Astrocyte (in vitro differentiated cells and primary cell): Measurements from ENCODE around the gene IL12RB2. TPM values are rescaled to one million over a fixed set of nuclear protein-coding genes. Genes with fewer than 3 reads are reported as not detected.

ENCODE experiments used
- DNase-seq: peaks from one replicate; pipeline ENCODE4 v3.0.0-alpha.2; 2010; ENCODE audit warnings: low read depth
- FAIRE-seq: peaks from 2 replicates; lab custom pipeline; 2011; peaks lifted over from hg19 to GRCh38; lab: Jason Lieb, UNC
- H2AFZ ChIP-seq: 2 replicates; pipeline ENCODE4 v1.6.0; 2012; ENCODE audit warnings: low read depth, low read length, inconsistent platforms
- H3K27ac ChIP-seq: 2 replicates; pipeline ENCODE4 v1.5.1; 2011; ENCODE audit warnings: low read depth, low read length, inconsistent platforms
- H3K27me3 ChIP-seq: 2 replicates; pipeline ENCODE4 v1.6.0; 2011; ENCODE audit warnings: low read length, inconsistent platforms; ENCODE audit not compliant: insufficient read depth
- H3K36me3 ChIP-seq: 2 replicates; pipeline ENCODE4 v1.5.1; 2011; ENCODE audit warnings: low read length, inconsistent platforms; ENCODE audit not compliant: insufficient read depth
- H3K4me1 ChIP-seq: 2 replicates; pipeline ENCODE4 v1.5.1; 2011; ENCODE audit warnings: low read length, inconsistent platforms; ENCODE audit not compliant: insufficient read depth
- H3K4me2 ChIP-seq: 2 replicates; pipeline ENCODE4 v1.6.0; 2012; ENCODE audit warnings: low read length, inconsistent platforms
- H3K4me3 ChIP-seq: 2 replicates; pipeline ENCODE4 v1.5.1; 2011; ENCODE audit warnings: low read depth, mild to moderate bottlenecking, low read length, inconsistent platforms; ENCODE audit not compliant: insufficient read depth
- H3K79me2 ChIP-seq: 2 replicates; pipeline ENCODE4 v1.6.0; 2012; ENCODE audit warnings: mild to moderate bottlenecking, low read length, inconsistent platforms; ENCODE audit not compliant: insufficient read depth
- H3K9ac ChIP-seq: 2 replicates; pipeline ENCODE4 v1.6.0; 2012; ENCODE audit warnings: mild to moderate bottlenecking, low read length, inconsistent platforms
- H3K9me3 ChIP-seq: 2 replicates; pipeline ENCODE4 v1.5.1; 2012; ENCODE audit warnings: low read depth, mild to moderate bottlenecking, low read length, inconsistent platforms; ENCODE audit not compliant: insufficient read depth
- H4K20me1 ChIP-seq: 2 replicates; pipeline ENCODE4 v1.6.0; 2012; ENCODE audit warnings: low read length, inconsistent platforms; ENCODE audit not compliant: insufficient read depth
- H3K27ac Mint-ChIP-seq: one replicate; pipeline ENCODE4 v1.8.0; 2021; ENCODE audit warnings: mild to moderate bottlenecking, mixed read lengths; ENCODE audit not compliant: unreplicated experiment
- H3K27me3 Mint-ChIP-seq: one replicate; pipeline ENCODE4 v1.8.0; 2021; ENCODE audit warnings: low read depth, mixed read lengths; ENCODE audit not compliant: unreplicated experiment
- H3K36me3 Mint-ChIP-seq: one replicate; pipeline ENCODE4 v1.8.0; 2021; ENCODE audit warnings: low read depth, mixed read lengths; ENCODE audit not compliant: unreplicated experiment
- H3K4me1 Mint-ChIP-seq: one replicate; pipeline ENCODE4 v1.8.0; 2021; ENCODE audit warnings: low read depth, mixed read lengths; ENCODE audit not compliant: unreplicated experiment
- H3K4me3 Mint-ChIP-seq: one replicate; pipeline ENCODE4 v1.8.0; 2021; ENCODE audit warnings: mild to moderate bottlenecking, moderate library complexity, mixed read lengths; ENCODE audit not compliant: unreplicated experiment
- H3K9me3 Mint-ChIP-seq: one replicate; pipeline ENCODE4 v1.8.0; 2021; ENCODE audit warnings: mild to moderate bottlenecking, mixed read lengths; ENCODE audit not compliant: unreplicated experiment
- EZH2 ChIP-seq: IDR thresholded peaks from 2 replicates; pipeline ENCODE4 v1.6.1; 2012; ENCODE audit warnings: mild to moderate bottlenecking, low read length, inconsistent platforms; ENCODE audit not compliant: insufficient read depth
- total RNA-seq: library from RNA; stranded (reverse); gene quantifications from 2 replicates; pipeline ENCODE4 v1.2.1, GENCODE V29; 2021
- TF ChIP-seq, protein P1 (sequence below): IDR thresholded peaks from 2 replicates; pipeline ENCODE4 v1.5.1; 2011; ENCODE audit warnings: low read depth, mild to moderate bottlenecking, inconsistent platforms, low read length, moderate library complexity; ENCODE audit not compliant: insufficient read depth

IL12RB2 gene
- total RNA-seq, 1 donor from 2014 or later, result 0.11 TPM

DNA sequence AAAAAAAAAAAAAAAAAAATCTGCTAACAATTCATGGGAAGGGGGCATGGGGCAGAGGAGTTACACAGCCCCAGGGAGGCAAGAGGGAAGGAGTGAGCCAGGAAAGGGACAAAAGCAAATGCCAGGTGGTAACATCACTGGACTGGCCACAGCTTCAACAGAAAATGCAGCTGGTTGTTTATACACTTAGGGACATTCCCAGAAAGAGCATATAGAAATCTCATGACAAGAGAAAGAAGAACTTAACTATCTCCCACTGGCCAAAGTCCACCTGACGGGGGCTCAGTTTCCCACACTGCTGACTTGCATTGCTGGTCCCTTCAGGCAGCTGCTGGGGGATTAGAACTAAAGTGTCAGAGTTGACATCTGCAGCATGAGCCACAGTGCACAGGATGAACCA is 14.8 kb downstream of the IL12RB2 start:
- Histone ChIP-seq H3K4me1 (no peaks in the 10 kb centered on the region), H3K4me2 (no peak overlapping the region), H3K79me2 (no peaks in the 10 kb centered on the region), H2AFZ (no peak overlapping the region), H3K27ac (no peak overlapping the region), H3K27me3 (no peaks in the 10 kb centered on the region), H3K9me3 (no peaks in the 10 kb centered on the region), H3K36me3 (no peaks in the 10 kb centered on the region), H4K20me1 (no peaks in the 10 kb centered on the region), H3K9ac (no peak overlapping the region), H3K4me3 (no peak overlapping the region)
- Mint-ChIP-seq H3K36me3 (no peaks in the 10 kb centered on the region), H3K4me1 (no peaks in the 10 kb centered on the region), H3K27ac (no peak overlapping the region), H3K4me3 (no peak overlapping the region), H3K27me3 (peaks cover 5% of the 10 kb centered on the region), H3K9me3 (peaks cover 2% of the 10 kb centered on the region)
- no peak for DNase-seq
- no peak for FAIRE-seq
- TF ChIP-seq EZH2, result no peak
- TF ChIP-seq, protein P1, sequence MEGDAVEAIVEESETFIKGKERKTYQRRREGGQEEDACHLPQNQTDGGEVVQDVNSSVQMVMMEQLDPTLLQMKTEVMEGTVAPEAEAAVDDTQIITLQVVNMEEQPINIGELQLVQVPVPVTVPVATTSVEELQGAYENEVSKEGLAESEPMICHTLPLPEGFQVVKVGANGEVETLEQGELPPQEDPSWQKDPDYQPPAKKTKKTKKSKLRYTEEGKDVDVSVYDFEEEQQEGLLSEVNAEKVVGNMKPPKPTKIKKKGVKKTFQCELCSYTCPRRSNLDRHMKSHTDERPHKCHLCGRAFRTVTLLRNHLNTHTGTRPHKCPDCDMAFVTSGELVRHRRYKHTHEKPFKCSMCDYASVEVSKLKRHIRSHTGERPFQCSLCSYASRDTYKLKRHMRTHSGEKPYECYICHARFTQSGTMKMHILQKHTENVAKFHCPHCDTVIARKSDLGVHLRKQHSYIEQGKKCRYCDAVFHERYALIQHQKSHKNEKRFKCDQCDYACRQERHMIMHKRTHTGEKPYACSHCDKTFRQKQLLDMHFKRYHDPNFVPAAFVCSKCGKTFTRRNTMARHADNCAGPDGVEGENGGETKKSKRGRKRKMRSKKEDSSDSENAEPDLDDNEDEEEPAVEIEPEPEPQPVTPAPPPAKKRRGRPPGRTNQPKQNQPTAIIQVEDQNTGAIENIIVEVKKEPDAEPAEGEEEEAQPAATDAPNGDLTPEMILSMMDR, result no peak

DNA sequence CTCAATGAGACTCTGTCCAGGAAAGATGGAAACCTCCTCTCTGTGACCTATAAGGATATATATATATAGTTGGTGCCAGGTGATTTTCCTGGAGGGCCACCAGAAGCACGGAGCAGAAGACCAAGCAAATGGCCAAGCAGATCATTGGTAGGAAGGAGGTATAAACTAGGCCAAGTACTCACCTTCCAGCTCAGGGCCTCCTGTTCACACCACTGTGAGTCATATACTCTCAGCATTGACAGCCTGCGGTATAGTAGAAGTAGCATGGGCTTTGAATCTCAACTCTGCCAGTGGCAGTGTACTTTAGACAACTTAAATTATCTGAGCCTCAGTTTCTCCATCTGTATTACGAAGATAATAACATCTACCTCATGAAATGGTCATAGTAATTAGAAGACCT is 15.4 kb downstream of the IL12RB2 start:
- Histone ChIP-seq H3K4me1 (no peaks in the 10 kb centered on the region), H3K27me3 (no peaks in the 10 kb centered on the region), H3K4me3 (no peak overlapping the region), H3K79me2 (no peaks in the 10 kb centered on the region), H3K9me3 (no peaks in the 10 kb centered on the region), H3K36me3 (no peaks in the 10 kb centered on the region), H3K4me2 (no peak overlapping the region), H3K9ac (no peak overlapping the region), H2AFZ (no peak overlapping the region), H3K27ac (no peak overlapping the region), H4K20me1 (no peaks in the 10 kb centered on the region)
- Mint-ChIP-seq H3K27me3 (peaks cover 5% of the 10 kb centered on the region), H3K9me3 (peaks cover 2% of the 10 kb centered on the region), H3K27ac (no peak overlapping the region), H3K4me3 (no peak overlapping the region), H3K36me3 (no peaks in the 10 kb centered on the region), H3K4me1 (no peaks in the 10 kb centered on the region)
- FAIRE-seq (no peak), DNase-seq (no peak)
- TF ChIP-seq, protein P1, result no peak
- no peak for TF ChIP-seq EZH2

DNA sequence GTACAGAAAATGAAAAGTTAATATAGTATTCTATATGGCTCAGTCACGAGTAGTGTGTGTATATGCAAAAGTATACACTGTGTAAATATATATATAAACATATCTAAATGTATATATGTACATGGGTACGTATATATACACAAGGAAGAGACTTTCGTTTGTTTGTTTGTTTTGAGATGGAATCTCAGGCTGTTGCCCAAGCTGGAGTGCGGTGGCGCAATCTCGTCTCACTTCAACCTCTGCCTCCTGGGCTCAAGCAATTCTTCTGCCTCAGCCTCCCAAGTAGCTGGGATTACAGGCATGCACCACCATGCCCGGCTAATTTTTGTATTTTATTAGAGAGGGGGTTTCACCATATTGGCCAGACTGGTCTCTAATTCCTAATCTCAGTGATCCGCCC is 16.4 kb downstream of the IL12RB2 start:
- Histone ChIP-seq H3K27me3 (no peaks in the 10 kb centered on the region), H3K9me3 (no peaks in the 10 kb centered on the region), H3K79me2 (no peaks in the 10 kb centered on the region), H2AFZ (no peak overlapping the region), H3K4me2 (no peak overlapping the region), H3K9ac (no peak overlapping the region), H4K20me1 (no peaks in the 10 kb centered on the region), H3K27ac (no peak overlapping the region), H3K36me3 (no peaks in the 10 kb centered on the region), H3K4me1 (no peaks in the 10 kb centered on the region), H3K4me3 (no peak overlapping the region)
- FAIRE-seq (no peak), DNase-seq (no peak)
- H3K4me1 Mint-ChIP-seq, result no peaks in the 10 kb centered on the region
- H3K9me3 Mint-ChIP-seq, result peaks cover 2% of the 10 kb centered on the region
- H3K36me3 Mint-ChIP-seq, result no peaks in the 10 kb centered on the region
- TF ChIP-seq EZH2, result no peak
- TF ChIP-seq, protein P1, result no peak
- H3K27ac Mint-ChIP-seq, result no peak overlapping the region
- no peak overlapping the region for H3K4me3 Mint-ChIP-seq
- peaks cover 5% of the 10 kb centered on the region for H3K27me3 Mint-ChIP-seq
